ENCODE measurements around the gene PTPRG.
"Not testable (repeated sequence)": the region's sequence is repeated elsewhere in the genome, so short reads cannot be mapped to it uniquely, and the experiment has no call there.

The PTPRG gene

DNA sequence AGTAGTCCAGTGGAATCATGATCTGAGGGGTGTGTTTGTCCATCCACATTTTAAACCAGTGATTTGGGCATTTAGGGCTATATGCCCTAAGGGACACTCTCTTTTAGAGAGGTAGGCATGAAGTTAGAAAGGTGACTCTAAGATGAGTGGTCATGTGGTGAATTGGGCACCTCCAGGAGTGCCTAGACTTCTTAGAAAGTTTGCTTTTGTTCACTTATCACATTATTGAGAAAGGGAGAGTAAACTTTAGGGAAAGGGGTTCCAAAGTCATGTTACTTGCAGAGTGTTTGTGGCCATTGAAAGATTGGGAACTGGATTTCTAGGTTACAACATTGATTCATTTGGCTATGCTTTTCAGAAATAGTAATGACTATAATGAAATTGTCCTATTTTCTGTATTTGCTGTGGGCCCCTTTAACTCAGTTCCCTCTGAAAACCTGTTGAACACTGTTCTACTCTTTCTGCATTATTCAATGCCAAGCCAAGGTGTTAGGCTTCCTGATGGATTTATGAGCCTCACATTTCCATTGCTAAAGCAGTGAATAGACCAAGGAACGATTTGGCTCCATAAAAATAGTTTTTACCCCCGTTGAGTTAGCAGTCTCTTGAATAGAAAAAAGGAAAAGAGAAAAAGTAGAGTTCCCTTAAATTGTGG is 169.3 kb downstream of the PTPRG start:
- DNase-seq, result no peak

DNA sequence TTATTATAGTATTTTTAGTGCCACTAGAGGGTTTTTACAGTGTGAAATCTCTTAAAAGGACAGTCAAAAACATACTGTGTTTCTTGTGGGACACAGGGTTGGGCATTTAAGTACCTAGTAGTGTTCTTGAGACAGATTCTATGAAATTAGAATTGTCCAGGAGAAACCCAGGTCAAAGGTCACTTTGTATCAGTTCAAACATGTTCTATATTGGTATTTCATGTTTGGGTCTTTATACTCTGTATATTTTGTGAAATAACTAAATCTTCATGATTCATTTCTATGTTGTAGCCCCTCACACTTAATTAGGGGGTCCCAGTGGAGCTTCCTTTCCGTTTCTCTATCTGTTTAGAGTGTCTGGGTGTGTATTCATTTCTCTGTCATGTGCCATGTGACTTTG is 171.6 kb downstream of the PTPRG start:
- no peak for DNase-seq

- no peak for DNase-seq
Observed at GRCh38 chr3:61733876-61734275, 172.5 kb downstream of the PTPRG start.

DNA sequence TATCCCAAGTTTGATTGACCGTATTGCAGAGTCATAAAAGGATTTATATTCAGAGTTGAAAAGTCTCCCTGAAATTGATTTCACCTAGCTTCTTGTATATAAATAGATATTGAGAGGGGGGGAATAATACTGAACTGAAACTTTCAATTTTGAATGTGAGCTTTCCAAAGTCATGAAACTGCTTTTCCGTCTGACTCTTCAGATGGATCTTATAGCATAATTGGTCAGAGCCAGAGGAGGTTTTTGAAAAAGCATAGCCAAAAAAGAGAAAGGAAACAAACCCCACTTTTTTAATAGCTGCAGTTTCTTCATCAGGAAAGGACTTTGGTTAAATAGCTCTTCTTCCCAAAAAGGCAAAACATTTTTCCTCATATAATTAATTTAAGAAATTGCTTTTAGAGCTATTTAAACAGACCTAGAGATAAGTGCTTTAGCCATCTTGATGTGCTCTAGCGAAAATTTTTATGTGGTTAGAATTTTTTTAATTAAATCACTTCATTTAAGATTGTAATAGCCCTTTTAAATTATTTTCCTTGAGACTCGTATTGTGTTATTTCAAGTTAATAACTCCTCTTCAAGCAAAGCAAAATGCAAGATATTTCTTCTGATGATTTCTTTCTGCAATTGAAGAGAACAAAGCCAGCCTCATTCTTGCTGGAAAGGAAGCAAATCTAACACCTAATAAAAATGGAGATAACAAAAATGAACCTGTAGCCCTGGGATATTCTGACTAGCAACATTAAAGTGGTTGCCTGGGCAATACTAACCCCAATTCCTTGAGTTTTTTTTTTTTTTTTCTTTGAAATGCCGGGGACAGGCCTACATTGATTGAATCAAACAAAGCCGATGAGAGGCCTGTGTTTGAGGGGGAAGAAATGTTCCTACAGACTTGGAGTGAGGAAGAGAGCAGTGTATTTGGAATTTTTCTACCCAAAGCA is 173.6 kb downstream of the PTPRG start:
- DNase-seq, result no peak

DNA sequence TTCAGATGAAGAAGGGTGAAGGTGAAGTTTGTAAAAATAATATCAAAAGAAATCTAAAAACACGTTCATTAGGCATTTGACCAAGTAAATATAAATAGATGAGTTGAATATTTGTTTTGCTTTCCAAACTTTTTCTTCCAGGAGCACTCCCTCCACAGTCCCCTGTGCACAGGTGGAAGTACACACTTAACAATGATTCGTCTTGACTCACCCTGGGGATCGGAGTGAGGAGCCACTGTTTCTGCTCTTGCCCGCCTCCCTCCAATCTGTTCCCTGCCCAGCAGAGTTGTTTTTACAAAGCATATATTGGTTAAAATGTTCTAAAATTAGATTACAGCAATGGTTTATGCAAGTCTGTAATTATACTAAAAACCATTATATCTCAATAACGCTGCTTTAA is 175.1 kb downstream of the PTPRG start:
- no peak for DNase-seq

DNA sequence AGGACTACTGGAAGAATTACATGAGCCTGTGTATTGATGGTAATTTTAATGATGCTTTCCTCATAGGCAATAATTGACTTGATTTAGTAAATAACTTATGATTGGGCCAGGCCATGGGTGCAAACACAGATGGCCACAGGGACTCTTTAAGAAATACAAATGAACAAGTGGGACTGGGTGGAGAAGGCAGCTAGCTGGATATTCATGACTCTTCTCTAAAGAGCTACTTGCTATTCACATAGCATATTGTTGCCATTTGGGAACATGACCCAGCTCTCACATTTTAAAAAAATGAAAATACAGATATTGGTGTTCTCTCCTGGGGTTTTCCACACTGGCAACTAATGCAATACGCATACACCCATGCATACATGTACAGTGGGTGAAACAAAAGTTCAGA is 178.3 kb downstream of the PTPRG start:
- DNase-seq, result no peak

DNA sequence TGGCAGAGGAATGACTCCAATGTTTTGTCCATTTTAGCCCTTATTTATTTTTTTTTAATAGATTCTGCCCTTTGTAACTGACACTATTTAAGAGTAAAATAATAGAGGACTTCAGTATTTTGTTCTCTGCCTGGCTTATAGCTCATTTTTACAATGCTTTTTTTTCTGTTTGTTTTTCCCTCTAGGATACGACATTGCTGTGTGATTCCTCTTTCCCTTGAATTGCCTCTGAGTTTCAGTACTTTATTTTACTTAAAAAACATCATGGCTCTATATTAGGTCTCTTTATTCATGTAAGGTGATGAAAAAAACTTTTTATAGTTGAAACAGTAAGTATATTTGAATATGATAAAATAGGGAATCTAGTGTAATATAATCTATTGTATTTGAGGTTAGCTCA is 179.1 kb downstream of the PTPRG start:
- no peak for DNase-seq

DNA sequence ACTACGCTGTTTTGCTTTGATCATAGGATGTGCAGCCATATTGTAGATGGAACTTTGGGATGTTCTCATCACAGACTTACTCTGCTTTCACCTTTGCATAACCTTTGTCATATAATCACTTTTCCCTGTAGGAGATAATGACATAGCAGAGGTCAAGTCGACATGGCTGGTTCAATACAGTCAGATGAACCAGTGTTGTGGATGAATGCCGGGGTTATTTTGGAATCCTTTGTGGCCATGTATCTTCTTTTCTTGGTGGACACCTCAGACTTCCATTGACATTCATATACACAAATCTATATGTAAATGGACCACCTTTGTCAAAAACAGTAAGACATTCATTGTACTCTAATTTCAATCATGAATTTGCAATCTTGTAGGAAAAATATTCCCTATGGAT is 180.2 kb downstream of the PTPRG start:
- no peak for DNase-seq

- no peak for DNase-seq
Observed at GRCh38 chr3:61742006-61742405, 180.6 kb downstream of the PTPRG start.

- no peak for DNase-seq
Observed at GRCh38 chr3:61743067-61743466, 181.7 kb downstream of the PTPRG start.

DNA sequence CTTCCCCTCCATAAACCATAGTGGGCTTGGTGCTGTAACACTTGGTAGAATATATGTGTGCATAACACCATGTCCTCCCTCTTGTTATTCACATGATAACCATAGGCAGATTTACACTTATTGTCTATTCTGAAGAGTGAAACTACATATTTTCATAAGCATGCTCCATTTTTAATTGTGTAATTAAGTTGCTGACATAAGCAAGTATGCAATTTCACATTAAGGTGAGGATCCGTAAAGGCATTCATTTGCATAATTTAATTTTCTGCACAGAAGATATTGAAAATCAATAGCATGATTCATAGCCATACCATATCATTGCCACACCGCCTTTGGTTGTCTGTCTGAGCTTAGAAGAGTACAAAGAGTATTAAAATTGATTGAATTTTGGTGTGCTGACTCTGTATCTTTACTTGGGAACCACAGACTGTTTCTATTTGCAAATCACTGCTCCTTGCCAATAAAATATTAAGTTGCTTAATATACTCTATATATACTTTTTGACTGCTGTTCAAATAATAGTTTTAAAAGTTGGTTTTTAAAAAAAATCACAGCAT is 182.4 kb downstream of the PTPRG start:
- no peak for DNase-seq

DNA sequence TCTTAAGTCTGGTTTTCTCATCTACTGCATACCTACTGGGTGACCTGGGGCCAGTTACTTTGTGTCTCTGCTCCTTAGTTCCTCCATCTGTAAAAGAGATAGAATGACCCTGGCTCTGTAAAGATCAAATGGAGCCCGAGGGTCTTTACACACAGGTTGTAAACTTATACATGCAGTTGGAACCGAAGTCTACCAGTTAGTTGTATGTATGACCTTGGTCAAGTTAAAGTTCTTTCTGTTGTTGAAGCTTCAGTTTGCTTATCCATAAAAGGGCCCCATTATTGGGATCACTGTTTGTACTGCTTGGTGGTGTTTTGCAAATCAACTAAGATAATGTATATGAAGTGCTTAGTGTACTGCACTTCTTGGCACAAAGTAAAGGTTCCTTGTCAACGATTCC is 186.9 kb downstream of the PTPRG start:
- no peak for DNase-seq

- no peak for DNase-seq
Observed at GRCh38 chr3:61750766-61751165, 189.4 kb downstream of the PTPRG start.

DNA sequence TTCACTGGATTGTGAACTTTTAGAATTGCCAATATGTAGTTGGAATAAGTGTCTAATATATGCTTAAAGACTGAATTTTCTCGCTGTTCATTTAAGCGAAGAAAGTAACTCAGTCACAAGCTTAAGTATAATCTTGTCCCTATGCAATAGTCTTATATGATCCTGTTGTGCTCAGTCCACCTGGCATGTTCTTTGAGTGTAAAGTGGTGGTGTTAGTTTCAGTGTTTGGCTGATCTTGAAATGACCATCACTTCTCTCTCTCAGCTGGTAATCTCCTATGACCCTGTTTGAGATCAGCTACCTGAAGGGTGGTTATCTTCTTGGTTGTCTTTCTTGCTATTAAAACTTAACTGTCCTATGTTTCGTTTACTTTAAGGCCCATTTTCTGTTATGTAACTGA is 197.5 kb downstream of the PTPRG start:
- no peak for DNase-seq

- not testable (repeated sequence) for DNase-seq
Observed at GRCh38 chr3:61760783-61761182, 199.4 kb downstream of the PTPRG start.

GRCh38 chr3:61761694-61762430 is 200.5 kb downstream of the PTPRG start:
- DNase-seq, result no peak

DNA sequence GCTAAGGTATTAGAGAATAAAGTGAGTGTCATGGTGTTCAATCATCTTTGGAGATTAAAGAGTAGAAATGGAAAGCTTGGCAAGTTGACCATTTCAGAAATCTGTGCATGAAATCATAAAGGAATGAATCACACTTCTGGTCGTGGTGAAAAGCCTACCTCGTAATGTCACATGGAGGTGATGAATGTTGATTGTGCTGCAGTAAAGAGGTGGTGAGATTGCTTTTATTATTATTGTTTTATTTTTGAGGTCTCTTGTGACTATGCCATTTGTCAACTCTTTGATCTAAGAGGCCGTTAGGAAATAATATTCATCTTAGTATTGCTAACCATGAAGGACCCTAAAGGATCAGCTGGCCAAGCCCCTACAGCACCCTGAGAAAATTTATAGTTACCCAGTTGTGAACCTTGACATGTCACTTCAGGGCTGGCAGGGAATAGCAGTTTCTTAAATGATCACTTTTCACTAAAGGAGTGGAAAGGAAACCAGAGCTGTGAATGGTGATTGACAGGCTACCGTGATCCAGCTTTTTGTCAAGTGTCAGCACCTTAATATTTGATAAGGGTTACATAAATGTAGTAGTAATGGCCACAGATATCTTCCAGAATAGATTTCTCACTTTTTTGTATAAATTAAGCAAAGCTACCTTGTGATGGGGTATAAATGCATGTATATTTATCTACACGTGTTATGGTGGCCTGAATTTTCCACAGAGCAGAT is 203.9 kb downstream of the PTPRG start:
- DNase-seq, result no peak

- no peak for DNase-seq
Observed at GRCh38 chr3:61768284-61769037, 207.1 kb downstream of the PTPRG start.

DNA sequence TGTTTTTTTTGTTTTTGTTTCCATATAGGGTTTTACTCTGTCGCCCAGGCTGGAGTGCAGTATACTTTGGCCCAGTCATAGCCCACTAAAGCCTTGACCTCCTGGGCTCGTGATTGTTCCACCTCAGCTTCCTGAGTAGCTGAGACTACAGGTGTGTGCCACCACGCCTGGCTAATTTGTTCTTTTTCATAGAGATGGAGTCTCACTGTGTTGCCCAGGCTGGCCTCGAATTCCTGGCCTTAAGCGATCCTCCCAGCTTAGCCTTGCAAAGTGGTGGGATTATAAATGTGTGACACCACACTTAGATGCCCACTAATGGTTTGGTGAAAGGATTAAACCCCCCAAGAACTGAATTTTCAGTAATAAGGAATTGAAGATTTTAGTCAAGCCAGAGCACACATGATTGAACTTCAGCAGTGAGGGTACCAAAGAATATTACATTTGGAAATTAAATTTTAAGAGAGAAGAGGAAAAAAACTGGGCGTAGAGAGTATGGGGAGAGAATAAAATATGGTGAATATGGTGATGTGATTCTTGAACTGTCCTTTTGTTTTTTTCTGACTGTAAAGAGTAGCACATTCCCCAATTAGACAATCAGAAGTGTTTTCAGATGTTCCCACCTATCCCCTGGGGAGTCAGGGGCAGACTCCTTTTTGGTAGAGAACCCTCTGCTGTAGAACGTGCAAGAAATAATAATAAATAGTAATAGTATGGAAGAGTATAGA is 208.1 kb downstream of the PTPRG start:
- DNase-seq, result no peak

- no peak for DNase-seq
Observed at GRCh38 chr3:61771976-61772375, 210.6 kb downstream of the PTPRG start.

- DNase-seq, result no peak
Observed at GRCh38 chr3:61772456-61772855, 211.1 kb downstream of the PTPRG start.

Measured in NCI-H187 (cell line).